ENCODE results near the gene MORN5.

DNA sequence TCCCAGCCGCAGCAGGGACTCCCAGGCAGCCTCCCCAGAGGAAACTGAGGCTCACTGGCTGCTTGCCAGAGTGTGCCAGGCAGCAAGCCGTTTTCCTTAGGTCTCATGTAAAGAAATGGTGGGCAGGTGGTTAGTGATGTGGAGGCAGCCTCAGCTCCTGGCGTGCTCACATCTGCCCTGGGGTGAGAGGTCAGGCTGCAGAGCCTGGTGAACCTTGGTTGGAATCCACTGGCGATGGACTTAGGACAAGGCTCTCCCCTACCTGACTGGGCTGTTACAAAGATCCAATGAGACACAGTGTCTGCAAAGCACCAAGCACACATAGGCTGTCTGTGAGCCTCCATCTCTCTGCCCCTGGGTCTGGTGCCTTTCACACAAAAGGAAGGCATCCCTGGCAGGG, 38.2 kb downstream of the MORN5 start:
- TF ChIP-seq, protein P1, sequence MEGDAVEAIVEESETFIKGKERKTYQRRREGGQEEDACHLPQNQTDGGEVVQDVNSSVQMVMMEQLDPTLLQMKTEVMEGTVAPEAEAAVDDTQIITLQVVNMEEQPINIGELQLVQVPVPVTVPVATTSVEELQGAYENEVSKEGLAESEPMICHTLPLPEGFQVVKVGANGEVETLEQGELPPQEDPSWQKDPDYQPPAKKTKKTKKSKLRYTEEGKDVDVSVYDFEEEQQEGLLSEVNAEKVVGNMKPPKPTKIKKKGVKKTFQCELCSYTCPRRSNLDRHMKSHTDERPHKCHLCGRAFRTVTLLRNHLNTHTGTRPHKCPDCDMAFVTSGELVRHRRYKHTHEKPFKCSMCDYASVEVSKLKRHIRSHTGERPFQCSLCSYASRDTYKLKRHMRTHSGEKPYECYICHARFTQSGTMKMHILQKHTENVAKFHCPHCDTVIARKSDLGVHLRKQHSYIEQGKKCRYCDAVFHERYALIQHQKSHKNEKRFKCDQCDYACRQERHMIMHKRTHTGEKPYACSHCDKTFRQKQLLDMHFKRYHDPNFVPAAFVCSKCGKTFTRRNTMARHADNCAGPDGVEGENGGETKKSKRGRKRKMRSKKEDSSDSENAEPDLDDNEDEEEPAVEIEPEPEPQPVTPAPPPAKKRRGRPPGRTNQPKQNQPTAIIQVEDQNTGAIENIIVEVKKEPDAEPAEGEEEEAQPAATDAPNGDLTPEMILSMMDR (IDR thresholded peaks at IDR 0.05) = no peak
- TF ChIP-seq POLR2A (IDR thresholded peaks at IDR 0.05) = no peak
